Spinal cord (tissue), 10 donors: ENCODE measurements around the gene GLE1. TPM values are rescaled to one million over a fixed set of nuclear protein-coding genes. Genes with fewer than 3 reads are reported as not detected.

ENCODE experiments used
- DNase-seq, 6 donors: peaks; one replicate each; pipeline versions ENCODE4 v3.0.0 to v3.0.0-alpha.2; 2013 to 2015; ENCODE audit warnings: low spot score in 6 of 6, low read depth in 4 of 6
- H3K27ac ChIP-seq: one replicate; pipeline ENCODE4 v1.5.1; 2013; ENCODE audit warnings: low read depth, low read length, control low read depth
- H3K27me3 ChIP-seq: one replicate; pipeline ENCODE4 v1.6.1; 2013; ENCODE audit warnings: low read length; ENCODE audit not compliant: control insufficient read depth, insufficient read depth
- H3K36me3 ChIP-seq: one replicate; pipeline ENCODE4 v1.6.1; 2013; ENCODE audit warnings: low read length; ENCODE audit not compliant: control insufficient read depth, insufficient read depth
- H3K4me1 ChIP-seq: one replicate; pipeline ENCODE4 v1.6.1; 2013; ENCODE audit warnings: low read length; ENCODE audit not compliant: control insufficient read depth, insufficient read depth
- H3K4me3 ChIP-seq: one replicate; pipeline ENCODE4 v1.5.1; 2013; ENCODE audit warnings: low read depth, low read length, control low read depth
- H3K9me3 ChIP-seq: one replicate; pipeline ENCODE4 v1.6.1; 2013; ENCODE audit warnings: low read length; ENCODE audit not compliant: control insufficient read depth, insufficient read depth
- WGBS: methylation state at CpG from one replicate; pipeline ENCODE4 v1.1.5; 2013; ENCODE audit warnings: missing lambda C conversion rate; ENCODE audit not compliant: insufficient coverage; 5-methylcytosine and 5-hydroxymethylcytosine counted together
- polyA plus RNA-seq, 2 donors: library from polyadenylated mRNA; unstranded; fragments of 120-200 nt; gene quantifications; one replicate each; pipeline ENCODE4 v1.2.1, GENCODE V29; 2013; ENCODE audit not compliant: insufficient read length in 2 of 2
- total RNA-seq, 2 donors: library from RNA; depleted of rRNA in 1 of 2; stranded (reverse); fragments of 120-200 nt in 1 of 2; fragments of >200 nt in 1 of 2; gene quantifications; one replicate each; pipeline versions ENCODE4 v1.2.3 to v1.2.4, GENCODE V29; 2013 to 2014
- donor health status: healthy.

GLE1 gene
- total and polyA plus RNA-seq, 4 donors = 14.8 to 27.8 (median 21.0) TPM

DNA sequence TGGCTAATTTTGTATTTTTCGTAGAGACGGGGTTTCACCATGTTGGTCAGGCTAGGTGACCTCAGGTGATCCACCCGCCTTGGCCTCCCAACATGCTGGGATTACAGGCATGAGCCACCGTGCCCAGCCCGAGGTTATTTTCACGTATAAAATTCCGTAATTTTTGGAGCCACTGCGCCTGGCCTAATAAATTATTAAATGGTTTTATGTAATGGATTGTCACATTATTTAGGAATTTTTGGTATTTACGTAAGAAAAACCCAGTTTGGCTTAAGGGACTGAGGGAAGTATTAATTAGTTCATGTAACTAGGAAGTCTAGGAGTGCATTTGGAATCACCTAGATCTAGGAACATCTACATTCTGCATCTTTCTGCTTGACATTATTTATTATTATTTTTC lies 8.3 kb downstream of the GLE1 start:
- Histone ChIP-seq H3K27ac (no peak overlapping the region), H3K36me3 (peaks cover 55% of the 10 kb centered on the region), H3K9me3 (no peaks in the 10 kb centered on the region), H3K4me3 (no peak overlapping the region), H3K27me3 (no peaks in the 10 kb centered on the region), H3K4me1 (no peaks in the 10 kb centered on the region)
- no peak for DNase-seq
- 98% methylated on average over 7 of the region's 9 CpGs for WGBS

DNA sequence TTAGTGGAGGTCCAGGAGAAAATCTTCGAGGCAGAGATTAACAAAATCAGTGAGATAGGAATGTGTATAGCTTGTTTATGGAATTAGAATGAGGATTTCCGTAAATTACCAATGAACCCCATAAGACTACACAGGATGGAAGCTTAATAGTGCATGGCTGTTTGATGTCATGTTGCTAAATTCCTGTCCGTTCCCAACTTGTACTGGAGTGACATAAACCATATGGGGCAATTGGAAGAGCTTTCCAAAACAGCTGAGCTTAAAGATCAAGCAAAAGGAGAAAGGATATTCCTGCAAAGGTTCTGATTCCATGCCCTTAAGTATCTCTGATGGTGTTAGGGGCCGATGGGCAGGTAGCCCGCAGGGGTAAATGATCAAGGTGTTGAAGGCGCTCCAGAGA lies 17.4 kb downstream of the GLE1 start:
- peaks cover 10% of the 10 kb centered on the region for H3K4me1 ChIP-seq
- H3K27me3 ChIP-seq = no peaks in the 10 kb centered on the region
- H3K4me3 ChIP-seq = no peak overlapping the region
- no peak overlapping the region for H3K27ac ChIP-seq
- H3K36me3 ChIP-seq = peaks cover 48% of the 10 kb centered on the region
- H3K9me3 ChIP-seq = no peaks in the 10 kb centered on the region
- WGBS = 91% methylated on average over 3 of the region's 6 CpGs
- no peak for DNase-seq

DNA sequence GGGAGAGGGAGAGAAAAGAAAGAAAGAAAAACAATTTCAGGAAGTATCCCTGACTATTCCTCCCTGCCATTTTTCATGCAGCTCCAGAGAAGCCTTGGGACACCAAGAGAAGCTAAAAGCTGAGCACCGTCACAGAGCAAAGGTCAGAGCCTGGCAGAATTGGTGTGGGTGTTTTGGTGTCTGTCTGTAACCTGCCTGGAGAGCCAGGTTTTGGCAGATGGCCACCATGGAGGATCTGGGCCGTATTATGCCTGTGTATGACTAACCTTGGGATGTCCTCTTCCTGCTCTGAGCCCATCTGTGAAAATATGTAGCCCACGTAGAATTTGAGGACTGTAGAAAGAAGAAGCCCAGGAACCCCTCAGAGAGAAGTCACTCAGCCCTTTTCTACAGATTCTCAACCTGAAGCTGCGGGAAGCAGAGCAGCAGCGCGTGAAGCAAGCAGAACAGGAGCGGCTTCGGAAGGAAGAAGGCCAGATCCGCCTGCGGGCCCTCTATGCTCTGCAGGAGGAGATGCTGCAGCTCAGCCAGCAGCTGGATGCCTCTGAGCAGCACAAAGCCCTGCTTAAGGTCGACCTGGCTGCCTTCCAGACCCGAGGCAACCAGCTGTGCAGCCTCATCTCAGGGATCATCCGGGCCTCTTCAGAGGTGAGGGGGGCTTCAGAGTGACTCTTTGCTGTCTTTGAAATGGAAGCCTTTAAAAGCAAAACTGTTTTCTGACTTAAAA lies 18.8 kb downstream of the GLE1 start:
- peak in 4 of 6 donors; percentile 23 to 83 (median 60) for DNase-seq
- no peaks in the 10 kb centered on the region for H3K9me3 ChIP-seq
- H3K27ac ChIP-seq = peak overlapping the region; percentile 41
- WGBS = 46% methylated on average over 11 of the region's 13 CpGs
- peaks cover 10% of the 10 kb centered on the region for H3K4me1 ChIP-seq
- no peak overlapping the region for H3K4me3 ChIP-seq
- peaks cover 48% of the 10 kb centered on the region for H3K36me3 ChIP-seq
- H3K27me3 ChIP-seq = no peaks in the 10 kb centered on the region

DNA sequence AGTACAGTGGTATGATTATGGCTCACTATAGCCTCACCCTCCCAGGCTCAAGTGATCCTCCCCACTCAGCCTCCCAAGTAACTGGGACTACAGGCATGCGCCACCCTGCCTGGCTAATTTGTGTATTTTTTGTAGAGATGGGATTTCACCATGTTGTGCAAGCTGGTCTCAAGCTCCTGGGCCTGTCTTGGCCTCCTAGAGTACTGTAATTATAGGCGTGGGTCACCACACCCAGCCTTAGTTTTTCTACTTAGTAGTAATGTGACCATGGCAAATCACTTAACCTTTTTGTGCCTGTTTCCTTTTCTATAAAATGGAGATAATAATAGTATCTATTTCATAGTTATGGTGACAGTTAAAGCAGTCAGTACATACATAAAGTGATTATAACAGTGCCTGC lies 22.2 kb downstream of the GLE1 start:
- no CpG with 5 or more reads among the region's 2 CpGs for WGBS

DNA sequence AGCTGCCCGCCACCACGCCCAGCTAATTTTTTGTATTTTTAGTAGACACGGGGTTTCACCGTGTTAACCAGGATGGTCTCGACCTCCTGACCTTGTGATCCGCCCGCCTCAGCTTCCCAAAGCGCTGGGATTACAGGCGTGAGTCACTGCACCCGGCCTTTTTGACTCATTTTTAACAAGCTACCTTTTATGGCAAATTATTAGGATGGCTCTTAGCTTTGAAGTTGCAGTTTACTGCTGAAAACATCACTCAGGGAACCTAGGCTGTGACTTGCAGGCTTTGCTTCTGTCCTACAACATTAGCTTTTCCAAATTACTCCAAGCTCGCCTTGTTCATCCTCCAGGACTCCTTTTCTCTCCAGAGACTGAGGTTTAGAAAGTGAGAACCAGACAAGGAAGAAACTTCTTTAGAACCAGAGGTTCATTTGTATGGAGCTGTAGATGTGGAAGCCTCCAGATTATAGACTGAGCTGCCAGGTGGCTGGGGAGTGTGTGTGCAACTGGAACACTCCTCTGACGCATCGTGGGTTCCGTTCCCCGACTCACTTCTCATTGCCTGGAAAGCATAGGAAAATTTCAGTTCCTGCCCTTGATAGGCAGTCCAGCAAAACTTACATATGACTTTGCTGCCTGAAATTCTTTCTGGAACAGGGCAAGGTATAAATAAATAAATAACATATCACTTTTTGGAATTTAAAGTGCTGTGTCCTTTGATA lies 24.1 kb downstream of the GLE1 start:
- Histone ChIP-seq H3K36me3 (peaks cover 70% of the 10 kb centered on the region), H3K4me1 (peaks cover 1% of the 10 kb centered on the region), H3K27ac (no peak overlapping the region), H3K4me3 (no peak overlapping the region), H3K27me3 (no peaks in the 10 kb centered on the region), H3K9me3 (no peaks in the 10 kb centered on the region)
- no peak for DNase-seq
- WGBS = 97% methylated on average over 13 of the region's 15 CpGs

More for the DNA sequence above, 22.2 kb downstream of the GLE1 start:
- DNase-seq = no peak
- Histone ChIP-seq H3K27me3 (no peaks in the 10 kb centered on the region), H3K4me3 (no peak overlapping the region), H3K36me3 (peaks cover 76% of the 10 kb centered on the region), H3K9me3 (no peaks in the 10 kb centered on the region), H3K4me1 (peaks cover 10% of the 10 kb centered on the region), H3K27ac (no peak overlapping the region)

DNA sequence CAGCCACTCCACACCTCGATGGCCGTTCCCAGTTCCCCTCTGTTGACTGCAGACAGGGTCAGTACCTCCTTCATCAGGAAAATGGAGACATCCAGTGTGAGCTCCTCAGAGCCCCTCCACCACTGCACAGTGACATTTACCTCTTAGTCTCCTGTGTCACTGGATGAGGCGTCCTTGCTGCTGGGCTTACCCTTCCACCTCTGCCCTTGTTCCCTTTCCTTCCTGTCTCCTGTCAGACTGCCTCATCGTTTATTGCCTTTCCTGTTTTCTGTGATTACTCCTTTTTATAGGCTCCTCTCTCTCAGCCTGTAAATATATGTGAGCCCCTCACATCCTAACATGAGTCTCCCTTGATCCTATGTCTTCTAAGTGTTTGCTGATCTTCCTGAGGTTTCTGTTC lies 24.7 kb downstream of the GLE1 start:
- WGBS = 96% methylated on average over 4 of the region's 4 CpGs
- Histone ChIP-seq H3K36me3 (peaks cover 70% of the 10 kb centered on the region), H3K27ac (no peak overlapping the region)

DNA sequence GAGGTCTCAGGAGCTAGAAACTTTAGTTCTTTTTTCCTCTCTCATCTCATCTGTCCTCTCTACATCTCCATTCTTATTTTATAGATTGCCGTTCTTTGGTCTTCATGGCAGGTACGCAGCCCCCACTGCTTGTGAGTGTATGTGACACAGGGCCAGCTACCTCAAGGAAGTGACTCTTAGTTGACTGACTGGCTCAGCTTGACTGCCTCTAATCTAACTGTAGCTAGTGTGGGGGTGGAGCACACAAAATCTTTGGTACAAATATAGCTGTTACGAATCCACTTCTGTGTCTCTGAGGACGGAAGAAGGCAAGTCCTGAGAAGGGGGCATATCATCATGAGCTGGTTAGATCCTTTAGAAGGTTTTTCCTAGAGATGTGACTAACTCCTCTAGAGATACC lies 28.1 kb downstream of the GLE1 start:
- Histone ChIP-seq H3K36me3 (peaks cover 67% of the 10 kb centered on the region), H3K4me3 (no peak overlapping the region), H3K9me3 (no peaks in the 10 kb centered on the region), H3K4me1 (no peaks in the 10 kb centered on the region), H3K27me3 (no peaks in the 10 kb centered on the region), H3K27ac (no peak overlapping the region)
- no peak for DNase-seq
- WGBS = no CpG with 5 or more reads among the region's 4 CpGs

More for the DNA sequence above, 24.7 kb downstream of the GLE1 start:
- H3K4me1 ChIP-seq = no peaks in the 10 kb centered on the region
- no peak overlapping the region for H3K4me3 ChIP-seq
- no peaks in the 10 kb centered on the region for H3K27me3 ChIP-seq
- no peaks in the 10 kb centered on the region for H3K9me3 ChIP-seq
- no peak for DNase-seq

DNA sequence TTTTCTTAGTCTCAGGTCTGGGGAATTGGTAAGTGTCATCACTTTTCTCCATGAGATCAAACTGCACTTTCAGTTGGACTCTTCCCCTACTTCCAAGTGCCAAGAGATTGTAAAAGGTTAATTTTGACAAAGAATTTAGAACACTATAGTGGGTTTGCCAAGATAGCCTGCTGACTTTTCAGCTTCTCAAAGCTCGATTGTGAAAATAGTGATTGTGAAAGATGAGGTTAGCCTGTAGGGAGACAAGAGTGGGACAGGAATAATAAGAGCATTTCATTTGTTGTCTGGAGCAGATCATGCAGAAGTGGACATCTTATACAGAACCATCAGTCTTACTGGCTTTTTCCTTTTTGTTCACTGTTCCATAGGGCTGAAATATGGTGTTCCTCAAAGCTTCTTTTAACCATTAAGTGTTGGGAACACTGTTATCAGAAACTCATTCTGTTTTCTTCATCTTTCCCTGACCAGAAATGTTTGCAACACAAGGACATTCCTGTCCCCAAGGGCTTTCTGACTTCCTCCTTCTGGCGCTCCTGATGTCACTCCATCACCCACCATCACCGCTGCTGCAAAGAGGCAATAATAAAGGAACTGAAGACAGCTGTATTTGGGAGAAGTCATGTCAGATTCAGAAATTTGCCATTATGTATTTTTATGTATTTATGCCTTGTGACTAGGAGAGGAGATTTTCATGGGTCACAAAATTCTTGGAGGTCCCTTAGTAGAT lies 36.3 kb downstream of the GLE1 start:
- no peaks in the 10 kb centered on the region for H3K9me3 ChIP-seq
- H3K4me3 ChIP-seq = no peak overlapping the region
- no CpG with 5 or more reads among the region's 3 CpGs for WGBS
- H3K27ac ChIP-seq = no peak overlapping the region
- no peaks in the 10 kb centered on the region for H3K4me1 ChIP-seq
- H3K36me3 ChIP-seq = peaks cover 45% of the 10 kb centered on the region
- no peaks in the 10 kb centered on the region for H3K27me3 ChIP-seq
- DNase-seq = no peak

DNA sequence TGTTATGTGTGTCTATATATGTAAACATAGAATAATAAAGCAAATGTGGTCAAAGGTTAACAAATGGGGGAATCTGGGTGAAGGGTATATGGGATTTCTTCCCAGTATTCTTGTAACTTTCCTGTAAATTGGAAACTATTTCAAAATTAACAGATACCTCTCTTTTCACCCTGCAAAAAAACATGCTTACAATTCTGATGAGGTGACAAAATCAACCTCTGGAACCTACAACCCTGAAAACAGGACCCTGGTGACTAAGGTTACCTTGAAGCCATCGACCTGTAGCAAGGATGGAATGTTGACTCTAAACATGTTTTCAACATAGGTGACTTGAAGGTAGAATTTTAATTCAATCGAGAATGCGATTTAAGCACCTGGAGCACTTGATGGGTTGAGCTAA lies 42.0 kb downstream of the GLE1 start:
- Histone ChIP-seq H3K4me1 (peaks cover 20% of the 10 kb centered on the region), H3K9me3 (no peaks in the 10 kb centered on the region), H3K4me3 (no peak overlapping the region), H3K36me3 (peaks cover 13% of the 10 kb centered on the region), H3K27ac (no peak overlapping the region), H3K27me3 (no peaks in the 10 kb centered on the region)
- 94% methylated on average over 3 of the region's 3 CpGs for WGBS
- no peak for DNase-seq
